Measurements from ENCODE around the gene NDFIP1.
A peak's percentile ranks its signal among the peaks of the same experiment; 100 is the strongest.

The NDFIP1 gene

GRCh38 chr5:142095035-142095434, 13.5 kb upstream of the NDFIP1 start:
- peak; percentile 89 for DNase-seq

- DNase-seq = peak; percentile 92
Measured at GRCh38 chr5:142095651-142096330, 12.8 kb upstream of the NDFIP1 start.

- DNase-seq = no peak
Measured at GRCh38 chr5:142096382-142096781, 12.2 kb upstream of the NDFIP1 start.

GRCh38 chr5:142097681-142098080, 10.9 kb upstream of the NDFIP1 start:
- DNase-seq = no peak

- DNase-seq = no peak
Measured at GRCh38 chr5:142098275-142098674, 10.3 kb upstream of the NDFIP1 start.

- no peak for DNase-seq
Measured at GRCh38 chr5:142098931-142099330, 9.6 kb upstream of the NDFIP1 start.

- DNase-seq = no peak
Measured at GRCh38 chr5:142100307-142100706, 8.3 kb upstream of the NDFIP1 start.

- DNase-seq = no peak
Measured at GRCh38 chr5:142102980-142103740, 5.4 kb upstream of the NDFIP1 start.

- DNase-seq = no peak
Measured at GRCh38 chr5:142104491-142104890, 4.1 kb upstream of the NDFIP1 start.

- DNase-seq = no peak
Measured at GRCh38 chr5:142106061-142106460, 2.5 kb upstream of the NDFIP1 start.

- no peak for DNase-seq
Measured at GRCh38 chr5:142107036-142107735, 1.4 kb upstream of the NDFIP1 start.

- DNase-seq = no peak
Measured at GRCh38 chr5:142107736-142108431, 695 bp upstream of the NDFIP1 start.

GRCh38 chr5:142109331-142110045, 909 bp downstream of the NDFIP1 start:
- no peak for DNase-seq

- DNase-seq = no peak
Measured at GRCh38 chr5:142110046-142110531, 1.5 kb downstream of the NDFIP1 start.

GRCh38 chr5:142110988-142111687, 2.6 kb downstream of the NDFIP1 start:
- DNase-seq = no peak

- no peak for DNase-seq
Measured at GRCh38 chr5:142114687-142115086, 6.1 kb downstream of the NDFIP1 start.

GRCh38 chr5:142115937-142116614, 7.5 kb downstream of the NDFIP1 start:
- DNase-seq = no peak

GRCh38 chr5:142117579-142118151, 9.1 kb downstream of the NDFIP1 start:
- no peak for DNase-seq

GRCh38 chr5:142118155-142118686, 9.6 kb downstream of the NDFIP1 start:
- no peak for DNase-seq

GRCh38 chr5:142119051-142119625, 10.6 kb downstream of the NDFIP1 start:
- no peak for DNase-seq

Data from activated effector memory CD4-positive, alpha-beta T cell treated with anti-CD3 and anti-CD28 coated beads, Interleukin-2, amount 50 U/mL, for 16 hours (primary cell).